22Rv1 (cell line): ENCODE measurements around the gene ACHE.

Experiments
- ZFX ChIP-seq: fragments of 450-650 bp; IDR thresholded peaks from 2 replicates; pipeline ENCODE4 v1.6.1; 2017; ENCODE audit warnings: antibody characterized with exemption, borderline replicate concordance
- TF ChIP-seq, protein P1 (sequence below): fragments of 450-650 bp; IDR thresholded peaks from 2 replicates; pipeline ENCODE4 v1.5.1; 2017; ENCODE audit warnings: mild to moderate bottlenecking

DNA sequence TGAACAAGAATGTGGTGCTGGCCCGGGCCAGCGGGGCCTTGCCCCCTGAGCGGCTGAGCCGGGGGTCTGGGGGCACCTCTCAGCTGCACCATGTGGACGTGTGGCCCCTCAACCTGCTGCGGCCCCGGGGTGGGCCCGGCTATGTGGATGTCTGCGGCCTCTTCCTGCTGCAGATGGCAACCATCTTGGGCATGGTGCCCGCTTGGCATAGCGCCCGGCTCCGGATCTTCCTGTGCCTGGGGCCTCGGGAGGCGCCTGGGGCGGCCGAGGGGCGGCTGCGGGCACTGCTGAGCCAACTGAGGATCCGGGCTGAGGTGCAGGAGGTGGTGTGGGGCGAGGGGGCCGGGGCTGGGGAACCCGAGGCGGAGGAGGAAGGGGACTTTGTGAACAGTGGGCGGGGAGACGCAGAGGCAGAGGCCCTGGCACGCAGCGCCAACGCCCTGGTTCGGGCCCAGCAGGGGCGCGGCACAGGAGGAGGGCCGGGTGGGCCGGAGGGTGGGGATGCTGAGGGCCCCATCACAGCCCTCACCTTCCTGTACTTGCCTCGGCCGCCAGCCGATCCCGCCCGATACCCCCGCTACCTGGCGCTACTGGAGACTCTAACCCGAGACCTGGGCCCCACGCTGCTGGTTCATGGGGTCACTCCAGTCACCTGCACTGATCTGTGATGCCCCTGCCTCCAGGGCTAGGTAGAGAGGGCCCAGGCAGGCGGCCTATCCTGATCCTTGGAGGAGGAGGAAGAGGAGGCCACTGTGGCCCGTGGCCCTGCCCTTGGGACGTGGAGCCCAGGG lies 29.6 kb downstream of the ACHE start:
- TF ChIP-seq, protein P1, sequence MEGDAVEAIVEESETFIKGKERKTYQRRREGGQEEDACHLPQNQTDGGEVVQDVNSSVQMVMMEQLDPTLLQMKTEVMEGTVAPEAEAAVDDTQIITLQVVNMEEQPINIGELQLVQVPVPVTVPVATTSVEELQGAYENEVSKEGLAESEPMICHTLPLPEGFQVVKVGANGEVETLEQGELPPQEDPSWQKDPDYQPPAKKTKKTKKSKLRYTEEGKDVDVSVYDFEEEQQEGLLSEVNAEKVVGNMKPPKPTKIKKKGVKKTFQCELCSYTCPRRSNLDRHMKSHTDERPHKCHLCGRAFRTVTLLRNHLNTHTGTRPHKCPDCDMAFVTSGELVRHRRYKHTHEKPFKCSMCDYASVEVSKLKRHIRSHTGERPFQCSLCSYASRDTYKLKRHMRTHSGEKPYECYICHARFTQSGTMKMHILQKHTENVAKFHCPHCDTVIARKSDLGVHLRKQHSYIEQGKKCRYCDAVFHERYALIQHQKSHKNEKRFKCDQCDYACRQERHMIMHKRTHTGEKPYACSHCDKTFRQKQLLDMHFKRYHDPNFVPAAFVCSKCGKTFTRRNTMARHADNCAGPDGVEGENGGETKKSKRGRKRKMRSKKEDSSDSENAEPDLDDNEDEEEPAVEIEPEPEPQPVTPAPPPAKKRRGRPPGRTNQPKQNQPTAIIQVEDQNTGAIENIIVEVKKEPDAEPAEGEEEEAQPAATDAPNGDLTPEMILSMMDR = no peak
- no peak for TF ChIP-seq ZFX
